ENCODE measurements around the gene FLNB.

Gene FLNB

GRCh38 chr3:58131101-58131825, 123.0 kb downstream of the FLNB start:
- no peak for ATAC-seq (replicated peaks; ENCODE audit: extremely low read depth, poor library complexity, severe bottlenecking)
- DNase-seq (ENCODE audit: low spot score in 2 of 2) = no peak
- peaks cover 13% of the 10 kb centered on the region for H3K36me3 Mint-ChIP-seq (ENCODE audit: insufficient read depth)
- H3K27me3 Mint-ChIP-seq = no peaks in the 10 kb centered on the region
- no peak overlapping the region for H3K4me3 Mint-ChIP-seq
- H3K27ac Mint-ChIP-seq (ENCODE audit: low read depth) = no peak overlapping the region
- H3K9me3 Mint-ChIP-seq = no peaks in the 10 kb centered on the region
- peaks cover 11% of the 10 kb centered on the region for H3K4me1 Mint-ChIP-seq

GRCh38 chr3:58132850-58133249, 124.6 kb downstream of the FLNB start:
- no peak overlapping the region for H3K4me3 Mint-ChIP-seq
- ATAC-seq (replicated peaks; ENCODE audit: extremely low read depth, poor library complexity, severe bottlenecking) = no peak
- H3K27ac Mint-ChIP-seq (ENCODE audit: low read depth) = no peak overlapping the region
- H3K4me1 Mint-ChIP-seq = peaks cover 11% of the 10 kb centered on the region
- DNase-seq (ENCODE audit: low spot score in 2 of 2) = no peak
- peaks cover 18% of the 10 kb centered on the region for H3K36me3 Mint-ChIP-seq (ENCODE audit: insufficient read depth)
- H3K9me3 Mint-ChIP-seq = no peaks in the 10 kb centered on the region
- no peaks in the 10 kb centered on the region for H3K27me3 Mint-ChIP-seq

GRCh38 chr3:58134468-58134867, 126.2 kb downstream of the FLNB start:
- no peak for ATAC-seq (replicated peaks; ENCODE audit: extremely low read depth, poor library complexity, severe bottlenecking)

GRCh38 chr3:58135712-58136543, 127.7 kb downstream of the FLNB start:
- no peak for ATAC-seq (replicated peaks; ENCODE audit: extremely low read depth, poor library complexity, severe bottlenecking)
- peaks cover 26% of the 10 kb centered on the region for H3K36me3 Mint-ChIP-seq (ENCODE audit: insufficient read depth)
- no peak overlapping the region for H3K4me3 Mint-ChIP-seq
- no peak for DNase-seq (ENCODE audit: low spot score in 2 of 2)
- H3K4me1 Mint-ChIP-seq = no peaks in the 10 kb centered on the region
- H3K27ac Mint-ChIP-seq (ENCODE audit: low read depth) = no peak overlapping the region
- no peaks in the 10 kb centered on the region for H3K9me3 Mint-ChIP-seq
- H3K27me3 Mint-ChIP-seq = no peaks in the 10 kb centered on the region

More at GRCh38 chr3:58134468-58134867, 126.2 kb downstream of the FLNB start:
- Mint-ChIP-seq H3K4me3 (no peak overlapping the region), H3K36me3 (ENCODE audit: insufficient read depth) (peaks cover 26% of the 10 kb centered on the region), H3K4me1 (no peaks in the 10 kb centered on the region), H3K27ac (ENCODE audit: low read depth) (no peak overlapping the region), H3K9me3 (no peaks in the 10 kb centered on the region), H3K27me3 (no peaks in the 10 kb centered on the region)
- DNase-seq (ENCODE audit: low spot score in 2 of 2) = no peak

- no peak for ATAC-seq (replicated peaks; ENCODE audit: extremely low read depth, poor library complexity, severe bottlenecking)
- DNase-seq (ENCODE audit: low spot score in 2 of 2) = no peak
- Mint-ChIP-seq H3K27me3 (no peaks in the 10 kb centered on the region), H3K4me1 (no peaks in the 10 kb centered on the region), H3K9me3 (no peaks in the 10 kb centered on the region), H3K36me3 (ENCODE audit: insufficient read depth) (peaks cover 27% of the 10 kb centered on the region), H3K4me3 (no peak overlapping the region), H3K27ac (ENCODE audit: low read depth) (no peak overlapping the region)
Observed at GRCh38 chr3:58137306-58137705, 129.1 kb downstream of the FLNB start.

- H3K4me1 Mint-ChIP-seq = no peaks in the 10 kb centered on the region
- DNase-seq (ENCODE audit: low spot score in 2 of 2) (no peak), ATAC-seq (replicated peaks; ENCODE audit: extremely low read depth, poor library complexity, severe bottlenecking) (no peak)
- H3K4me3 Mint-ChIP-seq = no peak overlapping the region
- no peak overlapping the region for H3K27ac Mint-ChIP-seq (ENCODE audit: low read depth)
- H3K36me3 Mint-ChIP-seq (ENCODE audit: insufficient read depth) = peaks cover 20% of the 10 kb centered on the region
- H3K9me3 Mint-ChIP-seq = no peaks in the 10 kb centered on the region
- H3K27me3 Mint-ChIP-seq = no peaks in the 10 kb centered on the region
Observed at GRCh38 chr3:58141766-58142345, 133.6 kb downstream of the FLNB start.

GRCh38 chr3:58143417-58144055, 135.3 kb downstream of the FLNB start:
- H3K36me3 Mint-ChIP-seq (ENCODE audit: insufficient read depth) = peaks cover 17% of the 10 kb centered on the region

GRCh38 chr3:58144478-58145325, 136.5 kb downstream of the FLNB start:
- ATAC-seq (replicated peaks; ENCODE audit: extremely low read depth, poor library complexity, severe bottlenecking) (no peak), DNase-seq (ENCODE audit: low spot score in 2 of 2) (no peak)
- no peaks in the 10 kb centered on the region for H3K27me3 Mint-ChIP-seq
- H3K4me3 Mint-ChIP-seq = no peak overlapping the region
- H3K9me3 Mint-ChIP-seq = no peaks in the 10 kb centered on the region
- H3K27ac Mint-ChIP-seq (ENCODE audit: low read depth) = no peak overlapping the region
- peaks cover 13% of the 10 kb centered on the region for H3K36me3 Mint-ChIP-seq (ENCODE audit: insufficient read depth)
- no peaks in the 10 kb centered on the region for H3K4me1 Mint-ChIP-seq

More at GRCh38 chr3:58143417-58144055, 135.3 kb downstream of the FLNB start:
- no peak overlapping the region for H3K4me3 Mint-ChIP-seq
- no peaks in the 10 kb centered on the region for H3K27me3 Mint-ChIP-seq
- no peaks in the 10 kb centered on the region for H3K4me1 Mint-ChIP-seq
- DNase-seq (ENCODE audit: low spot score in 2 of 2) (no peak), ATAC-seq (replicated peaks; ENCODE audit: extremely low read depth, poor library complexity, severe bottlenecking) (no peak)
- H3K27ac Mint-ChIP-seq (ENCODE audit: low read depth) = no peak overlapping the region
- no peaks in the 10 kb centered on the region for H3K9me3 Mint-ChIP-seq

- no peak overlapping the region for H3K27ac Mint-ChIP-seq (ENCODE audit: low read depth)
Observed at GRCh38 chr3:58148049-58148448, 139.8 kb downstream of the FLNB start.

GRCh38 chr3:58150130-58150809, 142.0 kb downstream of the FLNB start:
- DNase-seq (ENCODE audit: low spot score in 2 of 2) (no peak), ATAC-seq (replicated peaks; ENCODE audit: extremely low read depth, poor library complexity, severe bottlenecking) (no peak)
- no peaks in the 10 kb centered on the region for H3K9me3 Mint-ChIP-seq
- H3K27ac Mint-ChIP-seq (ENCODE audit: low read depth) = no peak overlapping the region
- no peaks in the 10 kb centered on the region for H3K27me3 Mint-ChIP-seq
- H3K4me1 Mint-ChIP-seq = peaks cover 4% of the 10 kb centered on the region
- H3K36me3 Mint-ChIP-seq (ENCODE audit: insufficient read depth) = peaks cover 18% of the 10 kb centered on the region
- no peak overlapping the region for H3K4me3 Mint-ChIP-seq

More at GRCh38 chr3:58148049-58148448, 139.8 kb downstream of the FLNB start:
- H3K4me1 Mint-ChIP-seq = peaks cover 4% of the 10 kb centered on the region
- H3K4me3 Mint-ChIP-seq = no peak overlapping the region
- no peak for ATAC-seq (replicated peaks; ENCODE audit: extremely low read depth, poor library complexity, severe bottlenecking)
- peaks cover 18% of the 10 kb centered on the region for H3K36me3 Mint-ChIP-seq (ENCODE audit: insufficient read depth)
- no peaks in the 10 kb centered on the region for H3K27me3 Mint-ChIP-seq
- DNase-seq (ENCODE audit: low spot score in 2 of 2) = no peak
- no peaks in the 10 kb centered on the region for H3K9me3 Mint-ChIP-seq

GRCh38 chr3:58150810-58151199, 142.6 kb downstream of the FLNB start:
- no peak for DNase-seq (ENCODE audit: low spot score in 2 of 2)
- H3K4me3 Mint-ChIP-seq = no peak overlapping the region
- no peaks in the 10 kb centered on the region for H3K27me3 Mint-ChIP-seq
- H3K36me3 Mint-ChIP-seq (ENCODE audit: insufficient read depth) = peaks cover 18% of the 10 kb centered on the region
- H3K9me3 Mint-ChIP-seq = no peaks in the 10 kb centered on the region
- peaks cover 4% of the 10 kb centered on the region for H3K4me1 Mint-ChIP-seq
- no peak for ATAC-seq (replicated peaks; ENCODE audit: extremely low read depth, poor library complexity, severe bottlenecking)
- no peak overlapping the region for H3K27ac Mint-ChIP-seq (ENCODE audit: low read depth)

All from central memory CD8-positive, alpha-beta T cell (primary cell).